ENCODE measurements around the gene NHS.

- TF ChIP-seq CTCF (IDR thresholded peaks at IDR 0.05), result no peak
- no peak for TF ChIP-seq POLR2A (IDR thresholded peaks at IDR 0.05)
Measured at GRCh38 chrX:17596061-17596460, 221.1 kb downstream of the NHS start.
